ENCODE results near the gene SMAD9. TPM values are rescaled to one million over a fixed set of nuclear protein-coding genes. Genes with fewer than 3 reads are reported as not detected.

Gene SMAD9
- total and polyA plus RNA-seq, 9 of the 15 experiments (the other 6 are each of a cell fraction or from before 2014, with no cell fraction given), result 0.02 to 0.08 (median 0.03) TPM; not detected in 4

DNA sequence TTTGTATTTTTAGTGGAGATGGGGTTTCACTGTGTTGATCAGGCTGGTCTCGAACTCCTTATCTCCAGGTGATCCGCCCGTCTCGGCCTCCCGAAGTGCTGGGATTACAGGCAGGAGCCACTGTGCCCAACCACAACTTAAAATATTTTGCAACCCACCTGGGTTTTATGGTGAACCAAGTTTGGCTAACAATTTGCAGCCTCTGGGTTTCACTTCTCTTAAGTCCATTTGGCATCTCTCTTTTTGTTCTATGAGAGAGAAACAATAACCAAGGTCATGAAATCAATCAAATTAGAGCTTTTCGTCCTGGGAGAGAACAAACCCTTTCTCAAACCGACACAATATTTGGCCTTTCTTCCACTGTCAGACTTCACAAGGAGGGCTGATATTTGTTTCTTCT is 5.6 kb upstream of the SMAD9 start:
- no peaks in the 10 kb centered on the region for H4K20me1 ChIP-seq (replicated peaks; ENCODE audit: control insufficient read depth, insufficient read depth, low read length)
- no peak overlapping the region for H2AFZ ChIP-seq (ENCODE audit: low read depth, low read length)
- ATAC-seq (no peak), DNase-seq (ENCODE audit: extremely low read depth in 1 of 4, low spot score in 3 of 4) (no peak), FAIRE-seq (no peak)
- H3K9ac ChIP-seq (ENCODE audit: insufficient read depth in 1 of 2, low read depth in 2 of 2, low read length in 2 of 2), result no peak overlapping the region
- no peak overlapping the region for H3K4me3 ChIP-seq
- H3K9me3 ChIP-seq (replicated peaks; ENCODE audit: control insufficient read depth, insufficient read depth, low read depth, low read length), result no peaks in the 10 kb centered on the region
- CTCF ChIA-PET (ENCODE audit: low intra/inter-chr PET ratio), result no interaction called here
- no TSS peak for BruUV-seq (replicated peaks)
- POLR2A ChIA-PET, result no interaction called here
- no peaks in the 10 kb centered on the region for H3K36me3 ChIP-seq (ENCODE audit: control insufficient read depth, insufficient read depth, low read length)
- intact Hi-C loops (cut with micrococcal nuclease) (no loop called here), in situ Hi-C loops (cut with MboI) (no loop called here)
- H3K9me1 ChIP-seq (ENCODE audit: control insufficient read depth, insufficient read depth, low read length), result no peaks in the 10 kb centered on the region
- H3K4me2 ChIP-seq (ENCODE audit: insufficient read depth, low read length), result no peak overlapping the region
- H3K4me1 ChIP-seq (replicated peaks in 1 of 2; ENCODE audit: control insufficient read depth in 2 of 2, insufficient read depth in 2 of 2, low read length in 2 of 2), result no peaks in the 10 kb centered on the region
- H3K27me3 ChIP-seq (ENCODE audit: control insufficient read depth in 2 of 2, insufficient read depth in 2 of 2, low read length in 2 of 2), result peaks cover 9 to 15% of the 10 kb centered on the region in 2 experiments; a peak in 3 of 5 replicates
- H3K79me2 ChIP-seq (ENCODE audit: control insufficient read depth, insufficient read depth, low read length), result no peaks in the 10 kb centered on the region
- no peak overlapping the region for H3K27ac ChIP-seq (ENCODE audit: extremely low read depth, low read depth, low read length)
- 0% methylated on average over 7 of the region's 7 CpGs for WGBS (ENCODE audit: insufficient coverage, low coverage, missing lambda C conversion rate)
- TF ChIP-seq SNRNP70 (optimal IDR thresholded peaks at IDR 0.05; ENCODE audit: low read depth, low read length), result no peak
- TF ChIP-seq RBM22 (IDR thresholded peaks at IDR 0.05; ENCODE audit: low read depth, low read length, poor library complexity, severe bottlenecking), result no peak
- TF ChIP-seq, protein P1, sequence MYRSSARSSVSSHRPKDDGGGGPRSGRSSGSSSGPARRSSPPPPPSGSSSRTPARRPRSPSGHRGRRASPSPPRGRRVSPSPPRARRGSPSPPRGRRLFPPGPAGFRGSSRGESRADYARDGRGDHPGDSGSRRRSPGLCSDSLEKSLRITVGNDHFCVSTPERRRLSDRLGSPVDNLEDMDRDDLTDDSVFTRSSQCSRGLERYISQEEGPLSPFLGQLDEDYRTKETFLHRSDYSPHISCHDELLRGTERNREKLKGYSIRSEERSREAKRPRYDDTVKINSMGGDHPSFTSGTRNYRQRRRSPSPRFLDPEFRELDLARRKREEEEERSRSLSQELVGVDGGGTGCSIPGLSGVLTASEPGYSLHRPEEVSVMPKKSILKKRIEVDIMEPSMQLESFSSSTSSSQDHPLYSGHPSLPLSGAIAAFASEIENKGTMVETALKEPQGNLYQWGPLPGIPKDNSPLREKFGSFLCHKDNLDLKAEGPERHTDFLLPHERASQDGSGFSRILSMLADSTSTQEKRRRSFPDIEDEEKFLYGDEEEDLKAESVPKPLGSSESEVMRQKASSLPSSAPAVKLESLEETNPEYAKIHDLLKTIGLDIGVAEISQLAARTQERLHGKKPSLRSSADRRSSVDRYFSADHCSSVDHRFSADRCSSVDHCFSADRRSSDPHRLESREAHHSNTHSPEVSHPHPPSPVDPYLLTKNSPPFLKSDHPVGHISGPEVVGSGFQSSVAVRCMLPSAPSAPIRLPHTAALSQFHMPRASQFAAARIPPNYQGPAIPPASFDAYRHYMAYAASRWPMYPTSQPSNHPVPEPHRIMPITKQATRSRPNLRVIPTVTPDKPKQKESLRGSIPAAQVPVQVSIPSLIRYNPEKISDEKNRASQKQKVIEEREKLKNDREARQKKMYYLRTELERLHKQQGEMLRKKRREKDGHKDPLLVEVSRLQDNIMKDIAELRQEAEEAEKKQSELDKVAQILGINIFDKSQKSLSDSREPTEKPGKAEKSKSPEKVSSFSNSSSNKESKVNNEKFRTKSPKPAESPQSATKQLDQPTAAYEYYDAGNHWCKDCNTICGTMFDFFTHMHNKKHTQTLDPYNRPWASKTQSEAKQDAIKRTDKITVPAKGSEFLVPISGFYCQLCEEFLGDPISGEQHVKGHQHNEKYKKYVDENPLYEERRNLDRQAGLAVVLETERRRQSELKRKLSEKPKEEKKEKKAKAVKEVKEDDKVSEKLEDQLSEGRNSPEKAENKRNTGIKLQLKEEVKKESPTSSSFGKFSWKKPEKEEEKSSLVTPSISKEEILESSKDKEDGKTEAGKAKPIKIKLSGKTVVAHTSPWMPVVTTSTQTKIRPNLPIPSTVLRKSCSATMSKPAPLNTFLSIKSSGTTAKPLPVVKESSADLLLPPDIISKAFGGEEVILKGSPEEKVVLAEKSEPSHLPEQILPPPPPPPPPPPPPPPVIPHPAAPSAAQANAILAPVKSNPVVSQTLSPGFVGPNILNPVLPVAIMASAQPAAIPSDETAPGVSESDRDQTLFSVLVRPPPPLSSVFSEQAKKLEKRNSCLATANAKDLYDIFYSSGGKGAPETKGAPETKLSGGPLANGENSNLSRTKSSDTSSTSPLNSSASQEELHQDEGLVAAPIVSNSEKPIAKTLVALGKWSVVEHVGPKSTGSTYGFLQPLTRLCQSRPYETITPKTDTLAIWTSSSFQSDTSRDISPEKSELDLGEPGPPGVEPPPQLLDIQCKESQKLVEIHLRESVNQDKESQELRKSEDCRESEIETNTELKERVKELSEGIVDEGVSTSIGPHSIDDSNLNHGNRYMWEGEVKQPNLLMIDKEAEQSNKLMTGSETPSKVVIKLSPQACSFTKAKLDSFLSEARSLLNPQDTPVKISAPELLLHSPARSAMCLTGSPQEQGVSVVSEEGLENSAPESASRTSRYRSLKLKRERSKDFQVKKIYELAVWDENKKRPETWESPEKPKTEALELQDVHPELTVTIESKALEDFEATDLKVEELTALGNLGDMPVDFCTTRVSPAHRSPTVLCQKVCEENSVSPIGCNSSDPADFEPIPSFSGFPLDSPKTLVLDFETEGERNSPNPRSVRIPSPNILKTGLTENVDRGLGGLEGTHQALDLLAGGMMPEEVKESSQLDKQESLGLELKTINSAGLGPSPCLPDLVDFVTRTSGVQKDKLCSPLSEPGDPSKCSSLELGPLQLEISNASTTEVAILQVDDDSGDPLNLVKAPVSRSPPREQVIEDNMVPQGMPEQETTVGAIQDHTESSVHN (IDR thresholded peaks at IDR 0.05; ENCODE audit: borderline replicate concordance in 1 of 2, low read depth in 1 of 2), result no peak

Measured in K562 (cell line).